Sigmoid colon (tissue), 4 donors: ENCODE data around the gene ADGRG6.

Experiments
- CTCF ChIP-seq, 4 experiments: fragments of 450-650 bp in 3 of 4; fragments of 200-600 bp in 1 of 4; IDR thresholded peaks; one replicate each; pipeline ENCODE4 v1.5.1; 2016 to 2019; ENCODE audit warnings: antibody characterized with exemption in 4 of 4, mild to moderate bottlenecking in 3 of 4, moderate library complexity in 2 of 4
- EP300 ChIP-seq, 4 donors: sonication (generic); formaldehyde crosslinking; IDR thresholded peaks; one replicate each; pipeline ENCODE4 v1.6.1; 2017; ENCODE audit warnings: antibody characterized with exemption in 4 of 4
- POLR2A ChIP-seq, 2 donors: fragments of 450-650 bp; IDR thresholded peaks; one replicate each; pipeline ENCODE4 v1.6.1; 2016; ENCODE audit warnings: antibody characterized with exemption in 2 of 2, mild to moderate bottlenecking in 2 of 2, moderate library complexity in 2 of 2
- POLR2AphosphoS5 ChIP-seq, 4 donors: sonication (generic); formaldehyde crosslinking; IDR thresholded peaks; one replicate each; pipeline ENCODE4 v1.6.1; 2017; ENCODE audit warnings: antibody characterized with exemption in 4 of 4

GRCh38 chr6:142381181-142381580, 79.4 kb downstream of the ADGRG6 start:
- TF ChIP-seq POLR2A (IDR thresholded peaks at IDR 0.05): no peak
- no peak for TF ChIP-seq CTCF (IDR thresholded peaks at IDR 0.05)
- TF ChIP-seq EP300 (IDR thresholded peaks at IDR 0.05): no peak
- no peak for TF ChIP-seq POLR2AphosphoS5 (IDR thresholded peaks at IDR 0.05)
